SH-SY5Y (cell line): ENCODE measurements around the gene ADAMTS10.

Experiments used
- GATA2 ChIP-seq: IDR thresholded peaks from 2 replicates; pipeline ENCODE4 v1.6.1; 2011; ENCODE audit warnings: mild to moderate bottlenecking, low read depth, low read length
- GATA3 ChIP-seq: IDR thresholded peaks from 2 replicates; pipeline ENCODE4 v1.6.1; 2011; ENCODE audit warnings: low read depth, mild to moderate bottlenecking, low read length, moderate library complexity

ADAMTS10 gene

DNA sequence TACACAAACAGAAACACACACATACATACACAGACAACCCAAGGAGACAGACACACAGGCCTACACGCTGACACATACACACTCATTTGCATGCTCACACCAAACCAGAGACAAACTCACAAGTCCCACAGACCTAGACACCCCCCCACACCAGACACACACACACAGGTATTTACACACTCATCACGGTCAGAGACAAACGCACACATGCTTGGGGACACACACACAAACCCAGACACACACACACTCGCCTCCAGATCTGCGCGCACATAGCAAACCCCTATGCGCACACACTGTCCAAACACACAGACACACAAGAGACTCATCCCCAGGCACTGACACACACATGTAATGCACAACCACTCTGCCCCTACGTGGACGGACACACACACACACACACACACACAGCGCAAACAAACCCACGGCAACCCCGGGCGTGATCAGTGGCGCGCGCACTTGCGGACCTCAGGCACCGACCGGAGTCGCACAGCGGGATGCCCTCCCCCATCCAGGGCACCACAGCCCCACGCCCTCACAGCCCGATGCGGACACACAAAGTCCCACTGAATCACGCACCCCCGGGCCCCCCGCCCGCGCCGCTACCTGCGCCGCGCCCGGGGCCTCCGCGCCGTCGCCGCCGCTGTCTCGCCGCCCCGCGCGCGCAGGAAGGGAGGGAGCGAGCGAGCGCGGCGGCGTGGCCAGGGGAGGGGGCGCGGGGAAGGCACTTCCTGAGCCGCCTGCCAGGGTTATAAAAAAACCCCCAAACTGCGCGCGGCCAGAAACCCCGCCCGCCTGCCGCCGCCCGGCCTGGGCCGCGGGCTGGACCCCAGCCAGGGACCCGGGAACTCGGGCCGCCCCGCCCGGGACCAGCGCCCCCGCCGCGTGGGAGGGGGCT, at the start of gene ADAMTS10:
Gene ADAMTS10, minus strand, starts transcription at position 675 of the 895 bp plus-strand sequence. CDS start 5,005 bp downstream, outside the sequence.
- TF ChIP-seq GATA2: no peak
- no peak for TF ChIP-seq GATA3

- TF ChIP-seq GATA2 (no peak), GATA3 (no peak)
Measured at GRCh38 chr19:8659905-8660304, 49.4 kb upstream of the ADAMTS10 start.

DNA sequence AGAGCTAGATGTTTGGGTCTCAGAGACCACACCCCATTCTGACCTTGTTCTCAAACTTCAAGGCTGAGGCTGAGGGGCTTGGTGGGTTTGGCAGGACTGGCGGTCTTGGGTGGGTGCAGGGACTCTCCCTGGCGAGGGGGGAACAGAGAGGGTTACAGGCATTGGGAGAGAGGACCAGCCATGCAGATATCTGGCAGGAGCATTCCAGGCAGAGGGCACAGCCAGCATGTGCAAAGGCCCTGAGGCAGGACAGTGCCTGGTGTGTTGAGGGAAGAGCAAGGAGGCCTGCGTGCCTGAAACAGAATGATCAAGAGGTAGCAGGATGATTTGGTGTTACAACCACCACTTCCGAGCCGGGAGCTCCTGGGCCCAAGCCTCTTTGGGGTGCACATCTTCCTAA, 47.4 kb upstream of the ADAMTS10 start:
- TF ChIP-seq GATA2 (no peak), GATA3 (no peak)

GRCh38 chr19:8655340-8655709, 44.8 kb upstream of the ADAMTS10 start:
- TF ChIP-seq GATA3 (no peak), GATA2 (no peak)

GRCh38 chr19:8654591-8655339, 44.2 kb upstream of the ADAMTS10 start:
- no peak for TF ChIP-seq GATA3
- no peak for TF ChIP-seq GATA2

GRCh38 chr19:8648240-8648639, 37.7 kb upstream of the ADAMTS10 start:
- TF ChIP-seq GATA3 (no peak), GATA2 (no peak)

- TF ChIP-seq GATA2 (no peak), GATA3 (no peak)
Measured at GRCh38 chr19:8643860-8644653, 33.5 kb upstream of the ADAMTS10 start.

GRCh38 chr19:8642561-8642960, 32.0 kb upstream of the ADAMTS10 start:
- TF ChIP-seq GATA3 (no peak), GATA2 (no peak)

- TF ChIP-seq GATA2: no peak
- TF ChIP-seq GATA3: no peak
Measured at GRCh38 chr19:8641908-8642547, 31.5 kb upstream of the ADAMTS10 start.

DNA sequence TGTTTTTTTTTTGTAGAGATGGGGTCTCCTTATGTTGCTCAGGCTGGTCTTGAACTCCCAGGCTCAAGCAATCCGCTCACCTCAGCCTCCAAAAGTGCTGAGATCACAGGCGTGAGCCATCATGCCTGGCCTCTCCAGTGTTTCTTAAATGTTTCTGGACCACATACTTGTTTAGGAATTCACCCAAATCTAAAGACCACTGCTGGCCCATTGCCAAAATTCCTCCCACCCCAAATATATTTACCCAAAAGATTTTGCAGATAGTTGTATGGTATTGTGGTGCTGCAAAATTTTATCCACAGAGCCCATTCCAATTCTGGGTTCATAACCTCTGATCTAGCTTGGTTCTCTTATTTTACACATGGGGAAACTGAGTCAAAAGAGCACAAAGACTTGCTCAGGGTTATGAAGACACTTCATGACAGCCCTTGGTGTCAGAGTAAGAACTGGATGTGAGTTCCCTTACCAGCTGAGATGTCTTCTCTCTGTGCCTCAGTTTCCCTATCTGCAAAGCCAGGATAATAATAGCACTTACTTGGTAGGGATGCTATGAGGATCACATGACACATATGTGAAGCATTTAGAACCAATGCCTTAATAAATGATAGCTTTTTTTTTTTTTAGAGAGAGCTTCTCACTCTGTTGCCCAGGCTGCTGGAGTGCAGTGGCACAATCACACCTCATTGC, 30.8 kb upstream of the ADAMTS10 start:
- TF ChIP-seq GATA2 (no peak), GATA3 (no peak)

GRCh38 chr19:8640402-8641004, 30.0 kb upstream of the ADAMTS10 start:
- TF ChIP-seq GATA3 (no peak), GATA2 (no peak)

DNA sequence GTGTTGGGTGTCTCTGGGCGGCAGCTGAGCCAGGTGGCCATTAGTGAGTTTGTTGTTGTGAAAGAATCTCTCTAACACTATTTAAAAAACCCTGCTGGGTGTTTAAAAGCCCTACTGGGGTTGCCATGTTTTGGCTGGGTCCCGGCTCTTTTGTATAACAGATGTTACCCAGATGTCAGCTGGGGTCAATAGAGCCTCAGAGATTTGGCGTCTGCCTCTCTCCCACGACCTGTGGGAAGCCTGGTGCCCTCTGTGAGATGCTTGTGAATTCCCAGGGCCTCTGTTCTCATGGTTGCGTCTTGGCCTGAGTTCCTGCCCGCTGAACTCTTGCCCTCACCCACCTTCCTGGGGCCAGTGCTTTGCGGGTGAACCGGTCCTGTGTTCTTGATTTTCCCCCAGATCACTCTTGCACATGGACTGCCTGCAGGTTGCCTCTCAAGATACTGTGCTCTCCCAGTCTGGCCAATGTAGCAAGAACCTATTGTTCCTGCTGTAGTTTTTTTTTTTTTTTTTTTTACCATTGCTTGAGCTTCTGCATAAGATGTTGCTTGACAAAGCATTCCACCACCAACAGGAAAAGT, 29.4 kb upstream of the ADAMTS10 start:
- TF ChIP-seq GATA3 (no peak), GATA2 (no peak)
